ENCODE measurements around the gene AIMP2. TPM values are rescaled to one million over a fixed set of nuclear protein-coding genes. Genes with fewer than 3 reads are reported as not detected.
A peak's percentile ranks its signal among the peaks of the same experiment; 100 is the strongest.
"Not testable (repeated sequence)": the region's sequence is repeated elsewhere in the genome, so short reads cannot be mapped to it uniquely, and the experiment has no call there.

The AIMP2 gene
- total RNA-seq, 1 experiment from 2014 or later: 61.8 TPM

DNA sequence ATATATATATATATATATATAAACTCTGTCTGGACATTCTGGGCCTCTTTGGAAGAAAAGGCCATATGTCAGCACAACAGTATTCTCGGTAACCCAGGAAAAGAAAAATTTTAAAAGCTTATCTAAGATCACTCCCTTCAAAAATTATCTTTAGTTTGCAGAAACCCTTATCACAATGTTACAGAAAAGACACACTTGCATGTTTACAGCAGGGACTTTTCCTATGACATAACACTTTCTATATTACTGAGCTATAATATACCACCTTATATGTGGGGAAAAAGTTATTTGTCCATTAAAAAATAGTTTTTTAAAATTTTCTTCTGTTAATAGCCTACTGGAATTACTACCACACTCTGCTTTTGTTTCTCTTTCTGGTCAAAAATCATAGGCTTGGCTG lies 47.5 kb downstream of the AIMP2 start:
- Histone ChIP-seq H3K27me3 (ENCODE audit: insufficient read depth, low read length) (no peaks in the 10 kb centered on the region), H3K79me2 (ENCODE audit: insufficient read depth, low read length) (peaks cover 50% of the 10 kb centered on the region), H3K4me1 (ENCODE audit: control insufficient read depth in 1 of 2, insufficient read depth in 2 of 2, low read length in 2 of 2) (peaks cover 18 to 23% of the 10 kb centered on the region in 2 experiments), H3K9me3 (ENCODE audit: control insufficient read depth in 1 of 2, insufficient read depth in 1 of 2, low read depth in 1 of 2, low read length in 2 of 2) (no peaks in the 10 kb centered on the region), H3K4me3 (replicated peaks in 1 of 2; ENCODE audit: low read depth in 1 of 2, low read length in 2 of 2) (no peak overlapping the region), H2AFZ (ENCODE audit: low read depth, low read length, poor library complexity, severe bottlenecking) (no peak overlapping the region), H3K9me2 (ENCODE audit: insufficient read depth) (no peaks in the 10 kb centered on the region), H3K27ac (ENCODE audit: low read depth, low read length) (no peak overlapping the region), H3K4me2 (ENCODE audit: low read length) (no peak overlapping the region), H3K36me3 (ENCODE audit: control insufficient read depth in 1 of 2, insufficient read depth in 2 of 2, low read length in 2 of 2) (peaks cover 5 to 14% of the 10 kb centered on the region in 2 experiments; a peak in 3 of 4 replicates), H3K9ac (ENCODE audit: low read length) (no peak overlapping the region), H4K20me1 (ENCODE audit: insufficient read depth) (no peaks in the 10 kb centered on the region)
- intact Hi-C loops (cut with micrococcal nuclease): no loop called here
- no TSS peak for BruUV-seq (replicated peaks)
- RAD21 ChIA-PET (ENCODE audit: low non-redundant PET in 1 of 2, low total read pairs in 2 of 2, uncharacterized antibody in 2 of 2, unreplicated experiment in 2 of 2): no interaction called here
- ATAC-seq (no peak), DNase-seq (ENCODE audit: low read depth, low spot score) (no peak)
- CTCF ChIA-PET: no interaction called here
- POLR2A ChIA-PET: interaction anchor here (1.0 kb wide), 1 partner anchor 10 kb away, joined by 4 read pairs; no protein-coding TSS in a partner anchor
- TF ChIP-seq, protein P1, sequence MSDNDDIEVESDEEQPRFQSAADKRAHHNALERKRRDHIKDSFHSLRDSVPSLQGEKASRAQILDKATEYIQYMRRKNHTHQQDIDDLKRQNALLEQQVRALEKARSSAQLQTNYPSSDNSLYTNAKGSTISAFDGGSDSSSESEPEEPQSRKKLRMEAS (IDR thresholded peaks at IDR 0.05): no peak
- no peak for TF ChIP-seq EGR1 (IDR thresholded peaks at IDR 0.05; ENCODE audit: low read depth)

- BruUV-seq (replicated peaks): no TSS peak
- H3K4me2 ChIP-seq (ENCODE audit: low read length): peak overlapping the region; percentile 74
- ChIA-PET POLR2A (interaction anchor here (1.0 kb wide), 1 partner anchor 11 kb away, joined by 4 read pairs; no protein-coding TSS in a partner anchor), RAD21 (ENCODE audit: low non-redundant PET in 1 of 2, low total read pairs in 2 of 2, uncharacterized antibody in 2 of 2, unreplicated experiment in 2 of 2) (interaction anchor here in 1 of 2 experiments (0.7 kb wide), 1 partner anchor 49 kb away, joined by 3 read pairs; no protein-coding TSS in a partner anchor), CTCF (interaction anchor here (0.7 kb wide), 1 partner anchor 30 kb away, joined by 3 read pairs; no protein-coding TSS in a partner anchor)
- H3K4me3 ChIP-seq (replicated peaks in 1 of 2; ENCODE audit: low read depth in 1 of 2, low read length in 2 of 2): peak overlapping the region; percentile 66 to 70
- peaks cover 5 to 14% of the 10 kb centered on the region in 2 experiments; a peak in 3 of 4 replicates for H3K36me3 ChIP-seq (ENCODE audit: control insufficient read depth in 1 of 2, insufficient read depth in 2 of 2, low read length in 2 of 2)
- no peak for DNase-seq (ENCODE audit: low read depth, low spot score)
- intact Hi-C loops (cut with micrococcal nuclease): no loop called here
- no peak for ATAC-seq
- H4K20me1 ChIP-seq (ENCODE audit: insufficient read depth): no peaks in the 10 kb centered on the region
- peak overlapping the region; percentile 94 for H3K9ac ChIP-seq (ENCODE audit: low read length)
- no peak overlapping the region for H2AFZ ChIP-seq (ENCODE audit: low read depth, low read length, poor library complexity, severe bottlenecking)
- TF ChIP-seq SP1 (IDR thresholded peaks at IDR 0.05; ENCODE audit: low read depth): no peak
- no peak for TF ChIP-seq CBX3 (IDR thresholded peaks at IDR 0.05; ENCODE audit: low read depth)
- H3K4me1 ChIP-seq (ENCODE audit: control insufficient read depth in 1 of 2, insufficient read depth in 2 of 2, low read length in 2 of 2): peaks cover 18 to 23% of the 10 kb centered on the region in 2 experiments
- no peaks in the 10 kb centered on the region for H3K27me3 ChIP-seq (ENCODE audit: insufficient read depth, low read length)
- no peak overlapping the region for H3K27ac ChIP-seq (ENCODE audit: low read depth, low read length)
- H3K9me3 ChIP-seq (ENCODE audit: control insufficient read depth in 1 of 2, insufficient read depth in 1 of 2, low read depth in 1 of 2, low read length in 2 of 2): no peaks in the 10 kb centered on the region
- H3K79me2 ChIP-seq (ENCODE audit: insufficient read depth, low read length): peaks cover 50% of the 10 kb centered on the region
- H3K9me2 ChIP-seq (ENCODE audit: insufficient read depth): no peaks in the 10 kb centered on the region
Observed at GRCh38 chr7:6057316-6058129, 48.5 kb downstream of the AIMP2 start.

- H3K9me2 ChIP-seq (ENCODE audit: insufficient read depth); H3K36me3 ChIP-seq (ENCODE audit: control insufficient read depth in 1 of 2, insufficient read depth in 2 of 2, low read length in 2 of 2); H3K4me2 ChIP-seq (ENCODE audit: low read length); CTCF ChIA-PET; H3K9me3 ChIP-seq (ENCODE audit: control insufficient read depth in 1 of 2, insufficient read depth in 1 of 2, low read depth in 1 of 2, low read length in 2 of 2); ATAC-seq; POLR2A ChIA-PET; H3K4me3 ChIP-seq (replicated peaks in 1 of 2; ENCODE audit: low read depth in 1 of 2, low read length in 2 of 2); H3K27me3 ChIP-seq (ENCODE audit: insufficient read depth, low read length); intact Hi-C loops (cut with micrococcal nuclease); DNase-seq (ENCODE audit: low read depth, low spot score); BruUV-seq (replicated peaks); H3K9ac ChIP-seq (ENCODE audit: low read length); H3K27ac ChIP-seq (ENCODE audit: low read depth, low read length); H4K20me1 ChIP-seq (ENCODE audit: insufficient read depth); RAD21 ChIA-PET (ENCODE audit: low non-redundant PET in 1 of 2, low total read pairs in 2 of 2, uncharacterized antibody in 2 of 2, unreplicated experiment in 2 of 2); H2AFZ ChIP-seq (ENCODE audit: low read depth, low read length, poor library complexity, severe bottlenecking): not testable (repeated sequence)
- peaks cover 40% of the 10 kb centered on the region for H3K79me2 ChIP-seq (ENCODE audit: insufficient read depth, low read length)
- H3K4me1 ChIP-seq (ENCODE audit: control insufficient read depth in 1 of 2, insufficient read depth in 2 of 2, low read length in 2 of 2): peaks cover 18 to 23% of the 10 kb centered on the region in 2 experiments
Observed at GRCh38 chr7:6059941-6060340, 50.9 kb downstream of the AIMP2 start.
